ENCODE results near the gene TBC1D4.

The TBC1D4 gene, protein sequence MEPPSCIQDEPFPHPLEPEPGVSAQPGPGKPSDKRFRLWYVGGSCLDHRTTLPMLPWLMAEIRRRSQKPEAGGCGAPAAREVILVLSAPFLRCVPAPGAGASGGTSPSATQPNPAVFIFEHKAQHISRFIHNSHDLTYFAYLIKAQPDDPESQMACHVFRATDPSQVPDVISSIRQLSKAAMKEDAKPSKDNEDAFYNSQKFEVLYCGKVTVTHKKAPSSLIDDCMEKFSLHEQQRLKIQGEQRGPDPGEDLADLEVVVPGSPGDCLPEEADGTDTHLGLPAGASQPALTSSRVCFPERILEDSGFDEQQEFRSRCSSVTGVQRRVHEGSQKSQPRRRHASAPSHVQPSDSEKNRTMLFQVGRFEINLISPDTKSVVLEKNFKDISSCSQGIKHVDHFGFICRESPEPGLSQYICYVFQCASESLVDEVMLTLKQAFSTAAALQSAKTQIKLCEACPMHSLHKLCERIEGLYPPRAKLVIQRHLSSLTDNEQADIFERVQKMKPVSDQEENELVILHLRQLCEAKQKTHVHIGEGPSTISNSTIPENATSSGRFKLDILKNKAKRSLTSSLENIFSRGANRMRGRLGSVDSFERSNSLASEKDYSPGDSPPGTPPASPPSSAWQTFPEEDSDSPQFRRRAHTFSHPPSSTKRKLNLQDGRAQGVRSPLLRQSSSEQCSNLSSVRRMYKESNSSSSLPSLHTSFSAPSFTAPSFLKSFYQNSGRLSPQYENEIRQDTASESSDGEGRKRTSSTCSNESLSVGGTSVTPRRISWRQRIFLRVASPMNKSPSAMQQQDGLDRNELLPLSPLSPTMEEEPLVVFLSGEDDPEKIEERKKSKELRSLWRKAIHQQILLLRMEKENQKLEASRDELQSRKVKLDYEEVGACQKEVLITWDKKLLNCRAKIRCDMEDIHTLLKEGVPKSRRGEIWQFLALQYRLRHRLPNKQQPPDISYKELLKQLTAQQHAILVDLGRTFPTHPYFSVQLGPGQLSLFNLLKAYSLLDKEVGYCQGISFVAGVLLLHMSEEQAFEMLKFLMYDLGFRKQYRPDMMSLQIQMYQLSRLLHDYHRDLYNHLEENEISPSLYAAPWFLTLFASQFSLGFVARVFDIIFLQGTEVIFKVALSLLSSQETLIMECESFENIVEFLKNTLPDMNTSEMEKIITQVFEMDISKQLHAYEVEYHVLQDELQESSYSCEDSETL (N-terminal part only)

GRCh38 chr13:75482070-75482819, at the start of gene TBC1D4:
Gene TBC1D4, minus strand, starts transcription at chr13:75482169. Its CDS starts 402 bp downstream, at chr13:75481767.
- DNase-seq (ENCODE audit: low read depth, low spot score), result peak; percentile 30
- Histone ChIP-seq H3K27ac (peak within 1 kb of the TSS; percentile 49; the same call in 1 of the 2 replicates), H3K36me3 (ENCODE audit: insufficient read depth, low read length) (no peaks in the 10 kb centered on the region), H3K9me3 (ENCODE audit: low read depth, low read length) (no peaks in the 10 kb centered on the region), H3K4me3 (peak within 1 kb of the TSS; percentile 99), H3K9ac (ENCODE audit: insufficient read length) (peak within 1 kb of the TSS; percentile 75)
- no peak for TF ChIP-seq FOXP2 (optimal IDR thresholded peaks at IDR 0.05; ENCODE audit: control extremely low read depth, extremely low read length, insufficient read depth)
- TF ChIP-seq EZH2 (IDR thresholded peaks at IDR 0.05), result no peak
- peak; percentile 20; the same call in 1 of the 2 replicates for TF ChIP-seq POLR2AphosphoS5 (IDR thresholded peaks at IDR 0.05; ENCODE audit: borderline replicate concordance, low read depth, low read length)

- no peak for DNase-seq (ENCODE audit: low read depth, low spot score)
- no peak overlapping the region for H3K9ac ChIP-seq (ENCODE audit: insufficient read length)
- H3K4me3 ChIP-seq, result no peak overlapping the region
- peaks cover 49% of the 10 kb centered on the region for H3K36me3 ChIP-seq (ENCODE audit: insufficient read depth, low read length)
- no peak for TF ChIP-seq POLR2AphosphoS5 (IDR thresholded peaks at IDR 0.05; ENCODE audit: borderline replicate concordance, low read depth, low read length)
- no peak for TF ChIP-seq FOXP2 (optimal IDR thresholded peaks at IDR 0.05; ENCODE audit: control extremely low read depth, extremely low read length, insufficient read depth)
- TF ChIP-seq EZH2 (IDR thresholded peaks at IDR 0.05), result no peak
- H3K9me3 ChIP-seq (ENCODE audit: low read depth, low read length), result no peaks in the 10 kb centered on the region
- no peak overlapping the region for H3K27ac ChIP-seq
Measured at GRCh38 chr13:75530549-75530961, 48.6 kb upstream of the TBC1D4 start.

DNA sequence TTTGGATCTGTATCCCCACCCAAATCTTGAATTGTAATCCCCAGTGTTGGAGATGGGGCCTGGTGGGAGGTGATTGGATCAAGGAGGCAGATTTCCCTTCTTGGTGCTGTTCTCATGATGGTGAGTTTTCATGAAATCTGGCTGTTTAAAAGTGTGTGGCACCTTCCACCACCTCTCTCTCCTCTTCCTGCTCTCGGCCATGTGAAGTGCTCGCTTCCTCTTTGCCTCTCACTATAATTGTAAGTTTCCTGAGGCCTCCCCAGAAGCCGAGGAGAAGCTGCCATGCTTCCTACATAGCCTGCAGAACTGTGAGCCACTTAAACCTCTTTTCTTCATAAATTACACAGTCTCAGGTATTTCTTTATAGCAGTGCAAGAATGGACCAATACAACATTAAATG, 40.0 kb upstream of the TBC1D4 start:
- Histone ChIP-seq H3K4me3 (no peak overlapping the region), H3K9ac (ENCODE audit: insufficient read length) (no peak overlapping the region), H3K36me3 (ENCODE audit: insufficient read depth, low read length) (peaks cover 12% of the 10 kb centered on the region), H3K9me3 (ENCODE audit: low read depth, low read length) (no peaks in the 10 kb centered on the region), H3K27ac (no peak overlapping the region)
- TF ChIP-seq EZH2 (IDR thresholded peaks at IDR 0.05) (no peak), FOXP2 (optimal IDR thresholded peaks at IDR 0.05; ENCODE audit: control extremely low read depth, extremely low read length, insufficient read depth) (no peak), POLR2AphosphoS5 (IDR thresholded peaks at IDR 0.05; ENCODE audit: borderline replicate concordance, low read depth, low read length) (no peak)
- no peak for DNase-seq (ENCODE audit: low read depth, low spot score)

- Histone ChIP-seq H3K9me3 (ENCODE audit: low read depth, low read length) (no peaks in the 10 kb centered on the region), H3K27ac (no peak overlapping the region), H3K4me3 (no peak overlapping the region), H3K36me3 (ENCODE audit: insufficient read depth, low read length) (no peaks in the 10 kb centered on the region), H3K9ac (ENCODE audit: insufficient read length) (no peak overlapping the region)
- DNase-seq (ENCODE audit: low read depth, low spot score), result no peak
- no peak for TF ChIP-seq POLR2AphosphoS5 (IDR thresholded peaks at IDR 0.05; ENCODE audit: borderline replicate concordance, low read depth, low read length)
- no peak for TF ChIP-seq EZH2 (IDR thresholded peaks at IDR 0.05)
- no peak for TF ChIP-seq FOXP2 (optimal IDR thresholded peaks at IDR 0.05; ENCODE audit: control extremely low read depth, extremely low read length, insufficient read depth)
Measured at GRCh38 chr13:75518439-75519088, 36.6 kb upstream of the TBC1D4 start.

DNA sequence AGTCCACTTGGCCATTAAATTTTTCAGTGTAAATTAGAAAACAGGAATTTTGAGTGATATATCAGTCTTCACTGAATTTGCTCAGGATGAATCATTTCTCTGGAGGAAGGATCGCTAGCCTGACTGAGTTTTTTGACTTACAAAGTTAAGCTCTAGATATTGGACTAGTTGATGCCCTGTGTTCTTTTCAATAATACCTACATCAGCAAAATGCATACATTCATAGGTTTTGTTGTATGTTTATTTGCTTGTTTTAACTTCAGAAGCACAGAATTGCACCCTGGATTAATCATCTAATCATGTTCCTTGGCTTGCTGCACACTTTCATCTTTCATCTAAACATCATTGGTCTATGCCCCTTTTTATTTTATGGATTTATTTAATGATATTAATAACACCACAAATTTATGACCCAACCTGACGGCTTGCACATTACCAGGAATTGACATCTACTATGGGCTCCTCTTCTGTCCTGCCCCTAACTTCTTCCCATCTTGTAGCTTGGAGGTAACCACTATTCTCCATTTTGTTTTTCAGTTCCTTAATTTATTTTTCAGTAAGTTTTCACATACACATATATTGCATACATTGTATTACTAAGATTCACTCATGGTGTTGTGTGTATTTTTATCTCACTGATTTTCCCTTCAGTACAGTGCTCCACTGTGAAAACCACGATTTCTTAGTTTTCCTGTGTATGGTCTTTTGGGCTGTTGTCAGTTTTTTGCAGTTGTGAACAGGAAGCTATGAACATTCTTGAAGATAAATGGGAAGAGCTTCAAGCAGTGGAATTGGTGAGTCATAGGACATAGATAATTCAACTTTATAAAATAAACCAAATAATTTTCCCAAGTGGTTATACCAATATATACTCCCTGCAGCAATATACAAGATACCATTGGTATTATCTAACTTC, 32.4 kb upstream of the TBC1D4 start:
- Histone ChIP-seq H3K27ac (no peak overlapping the region), H3K36me3 (ENCODE audit: insufficient read depth, low read length) (no peaks in the 10 kb centered on the region), H3K9ac (ENCODE audit: insufficient read length) (no peak overlapping the region), H3K9me3 (ENCODE audit: low read depth, low read length) (no peaks in the 10 kb centered on the region), H3K4me3 (no peak overlapping the region)
- no peak for TF ChIP-seq FOXP2 (optimal IDR thresholded peaks at IDR 0.05; ENCODE audit: control extremely low read depth, extremely low read length, insufficient read depth)
- DNase-seq (ENCODE audit: low read depth, low spot score), result no peak

- Histone ChIP-seq H3K9ac (ENCODE audit: insufficient read length) (no peak overlapping the region), H3K36me3 (ENCODE audit: insufficient read depth, low read length) (no peaks in the 10 kb centered on the region)
- DNase-seq (ENCODE audit: low read depth, low spot score), result no peak
Measured at GRCh38 chr13:75513271-75513670, 31.3 kb upstream of the TBC1D4 start.

More at GRCh38 chr13:75513271-75513670, 31.3 kb upstream of the TBC1D4 start:
- H3K9me3 ChIP-seq (ENCODE audit: low read depth, low read length), result no peaks in the 10 kb centered on the region
- no peak for TF ChIP-seq EZH2 (IDR thresholded peaks at IDR 0.05)
- no peak for TF ChIP-seq FOXP2 (optimal IDR thresholded peaks at IDR 0.05; ENCODE audit: control extremely low read depth, extremely low read length, insufficient read depth)
- TF ChIP-seq POLR2AphosphoS5 (IDR thresholded peaks at IDR 0.05; ENCODE audit: borderline replicate concordance, low read depth, low read length), result no peak
- H3K4me3 ChIP-seq, result no peak overlapping the region
- no peak overlapping the region for H3K27ac ChIP-seq

All from SK-N-MC (cell line).